Loucy (cell line): ENCODE measurements around the gene ZSCAN9.
A peak's percentile ranks its signal among the peaks of the same experiment; 100 is the strongest.

Source experiments
- H2AFZ ChIP-seq: fragments of 200-600 bp; sonication (generic); 2 replicates; pipeline ENCODE4 v1.6.0; 2016; ENCODE audit warnings: antibody characterized with exemption, mild to moderate bottlenecking, low read length, moderate library complexity
- H3F3A ChIP-seq: fragments of 200-600 bp; 2 replicates; pipeline ENCODE4 v1.6.0; 2016; ENCODE audit warnings: antibody characterized with exemption, low read depth, mild to moderate bottlenecking
- H3K27me3 ChIP-seq: fragments of 200-600 bp; sonication (generic); 2 replicates; pipeline ENCODE4 v1.6.1; 2014; ENCODE audit warnings: low read length, mild to moderate bottlenecking; ENCODE audit not compliant: insufficient read depth, poor library complexity, severe bottlenecking
- H3K36me3 ChIP-seq: fragments of 200-600 bp; sonication (generic); 2 replicates; pipeline ENCODE4 v1.6.1; 2016; ENCODE audit warnings: low read length; ENCODE audit not compliant: insufficient read depth
- H3K4me1 ChIP-seq: fragments of 200-600 bp; sonication (generic); 2 replicates; pipeline ENCODE4 v1.5.1; 2014; ENCODE audit warnings: low read length, mild to moderate bottlenecking; ENCODE audit not compliant: insufficient read depth, poor library complexity, severe bottlenecking
- H3K4me2 ChIP-seq: fragments of 200-600 bp; sonication (generic); 2 replicates; pipeline ENCODE4 v1.6.0; 2014; ENCODE audit warnings: antibody characterized with exemption, low read length, low read depth, mild to moderate bottlenecking; ENCODE audit not compliant: poor library complexity, severe bottlenecking
- H3K4me3 ChIP-seq: fragments of 200-600 bp; sonication (generic); 2 replicates; pipeline ENCODE4 v1.5.1; 2014; ENCODE audit warnings: low read length, mild to moderate bottlenecking, mixed read lengths; ENCODE audit not compliant: poor library complexity, severe bottlenecking
- H3K79me2 ChIP-seq: fragments of 200-600 bp; sonication (generic); 2 replicates; pipeline ENCODE4 v1.6.1; 2014; ENCODE audit warnings: low read length; ENCODE audit not compliant: insufficient read depth
- H3K9ac ChIP-seq: fragments of 200-600 bp; sonication (generic); 2 replicates; pipeline ENCODE4 v1.6.0; 2014; ENCODE audit warnings: mild to moderate bottlenecking, low read depth, low read length, moderate library complexity; ENCODE audit not compliant: poor library complexity, severe bottlenecking
- H3K9me2 ChIP-seq: fragments of 200-600 bp; sonication (generic); replicated peaks from 2 replicates; pipeline ENCODE4 v1.6.1; 2016; ENCODE audit warnings: low read depth, low read length, mixed read lengths
- H3K9me3 ChIP-seq: fragments of 200-600 bp; sonication (generic); 2 replicates; pipeline ENCODE4 v1.6.1; 2014; ENCODE audit warnings: mild to moderate bottlenecking, antibody characterized with exemption, low read length, low read depth; ENCODE audit not compliant: insufficient read depth
- H4K20me1 ChIP-seq: fragments of 200-600 bp; sonication (generic); 2 replicates; pipeline ENCODE4 v1.6.0; 2014; ENCODE audit warnings: antibody characterized with exemption, low read length, mild to moderate bottlenecking; ENCODE audit not compliant: insufficient read depth, poor library complexity, severe bottlenecking
- CTCF ChIP-seq: fragments of 200-600 bp; sonication (generic); conservative IDR thresholded peaks from 2 replicates; pipeline ENCODE4 v1.5.1; 2014; ENCODE audit warnings: mild to moderate bottlenecking, antibody characterized with exemption, low read length
- EZH2phosphoT487 ChIP-seq: fragments of 200-600 bp; IDR thresholded peaks from 2 replicates; pipeline ENCODE4 v1.6.1; 2018; ENCODE audit warnings: antibody characterized with exemption, mild to moderate bottlenecking, moderate library complexity, borderline replicate concordance

Gene ZSCAN9

DNA sequence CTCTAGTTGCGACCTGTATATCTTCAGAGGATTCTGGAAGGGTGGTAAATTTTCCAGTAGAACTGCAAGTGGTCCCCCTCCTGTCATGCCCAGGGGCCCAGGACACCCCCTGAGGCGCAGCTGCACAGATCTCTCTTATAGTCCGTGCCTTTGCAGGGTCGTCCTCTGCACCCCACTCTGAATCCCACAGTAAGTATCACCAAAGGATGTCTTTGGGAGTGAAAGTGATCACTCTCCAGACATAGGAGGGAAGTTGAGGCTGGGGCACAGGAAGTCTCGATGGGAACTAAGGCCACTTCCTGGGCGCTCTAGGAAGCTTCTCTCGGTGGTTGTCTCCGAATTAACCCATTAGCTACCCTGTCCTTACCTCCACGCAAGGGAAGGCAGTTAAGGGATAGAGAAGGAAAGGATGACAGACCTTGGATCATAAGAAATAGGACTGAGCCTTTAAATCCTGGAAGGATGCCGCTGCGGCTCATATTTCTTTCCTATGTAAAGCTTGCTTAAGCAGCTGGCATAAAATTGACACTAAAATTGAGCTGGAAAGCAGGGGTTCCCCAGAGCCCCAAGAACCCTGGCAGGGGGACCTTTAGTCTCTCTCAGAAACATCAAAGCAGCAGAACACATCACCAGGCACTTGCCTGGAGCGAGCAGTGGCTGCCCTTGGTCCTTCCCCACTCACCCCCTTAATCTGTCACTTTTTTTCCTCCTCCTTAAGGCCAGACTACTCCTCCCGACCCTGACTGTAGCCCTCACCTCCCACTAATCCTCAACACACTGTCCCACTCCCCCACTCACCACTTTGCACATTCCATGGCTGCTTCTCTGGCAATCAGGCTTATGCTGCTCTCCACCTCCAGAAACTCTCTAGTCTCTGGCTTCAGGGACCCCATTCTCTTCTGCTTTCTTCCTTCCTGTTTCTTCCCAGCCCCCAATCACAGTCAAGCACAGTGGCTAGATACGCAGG, 27.2 kb downstream of the ZSCAN9 start, which contains the start of gene ZKSCAN4:
Gene ZKSCAN4 (minus strand): TSS at position 261 of the 967 bp plus-strand sequence. CDS start 289 bp downstream, outside the sequence.
- peak within 1 kb of the TSS; percentile 99 for H3K4me3 ChIP-seq
- H3K9me3 ChIP-seq = no peaks in the 10 kb centered on the region
- H4K20me1 ChIP-seq = no peaks in the 10 kb centered on the region
- peaks cover 31% of the 10 kb centered on the region for H3K79me2 ChIP-seq
- no peaks in the 10 kb centered on the region for H3K36me3 ChIP-seq
- peak within 1 kb of the TSS; percentile 96 for H2AFZ ChIP-seq
- peak within 1 kb of the TSS; percentile 88 for H3K4me2 ChIP-seq
- no peaks in the 10 kb centered on the region for H3F3A ChIP-seq
- TF ChIP-seq CTCF = no peak
- TF ChIP-seq EZH2phosphoT487 = no peak
- no peaks in the 10 kb centered on the region for H3K27me3 ChIP-seq
- peak within 1 kb of the TSS; percentile 81 for H3K9ac ChIP-seq
- H3K9me2 ChIP-seq = no peaks in the 10 kb centered on the region
- peaks cover 21% of the 10 kb centered on the region for H3K4me1 ChIP-seq

DNA sequence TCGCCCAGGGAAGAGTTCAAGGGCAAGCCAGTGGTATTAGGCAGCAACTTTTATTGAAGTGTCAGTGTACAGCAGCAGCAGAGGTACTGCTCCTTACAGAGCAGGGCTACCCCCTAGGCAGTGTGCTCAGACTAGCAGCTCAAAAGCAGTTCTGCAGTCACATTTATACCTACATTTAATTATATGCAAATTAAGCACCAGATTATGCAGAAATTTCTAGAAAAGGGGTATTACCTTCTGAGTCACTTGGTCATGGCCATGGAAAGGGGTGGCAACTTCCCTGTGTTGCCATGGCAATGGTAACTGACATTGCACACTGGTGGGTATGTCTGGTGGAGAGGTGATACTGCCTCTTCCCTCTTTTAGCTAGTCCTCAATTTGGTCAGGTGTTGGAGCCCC, 29.0 kb downstream of the ZSCAN9 start:
- Histone ChIP-seq H3K27me3 (no peaks in the 10 kb centered on the region), H2AFZ (0 out of 2 replicates have a peak overlapping the region, but pooled peaks have one; percentile 24), H4K20me1 (no peaks in the 10 kb centered on the region), H3K9me2 (no peaks in the 10 kb centered on the region), H3K4me3 (no peak overlapping the region), H3K9me3 (no peaks in the 10 kb centered on the region), H3K4me2 (no peak overlapping the region), H3K4me1 (peaks cover 19% of the 10 kb centered on the region), H3K36me3 (no peaks in the 10 kb centered on the region), H3K79me2 (peaks cover 31% of the 10 kb centered on the region), H3K9ac (no peak overlapping the region), H3F3A (no peaks in the 10 kb centered on the region)
- TF ChIP-seq EZH2phosphoT487 (no peak), CTCF (no peak)

- H3K36me3 ChIP-seq = no peaks in the 10 kb centered on the region
- no peak overlapping the region for H3K4me3 ChIP-seq
- no peak for TF ChIP-seq EZH2phosphoT487
- TF ChIP-seq CTCF = no peak
- no peak overlapping the region for H2AFZ ChIP-seq
- no peaks in the 10 kb centered on the region for H3K27me3 ChIP-seq
- no peak overlapping the region for H3K4me2 ChIP-seq
- H4K20me1 ChIP-seq = no peaks in the 10 kb centered on the region
- no peaks in the 10 kb centered on the region for H3K9me2 ChIP-seq
- H3K79me2 ChIP-seq = peaks cover 4% of the 10 kb centered on the region
- no peaks in the 10 kb centered on the region for H3K9me3 ChIP-seq
- no peak overlapping the region for H3K9ac ChIP-seq
- no peaks in the 10 kb centered on the region for H3F3A ChIP-seq
- H3K4me1 ChIP-seq = peaks cover 9% of the 10 kb centered on the region
Measured at GRCh38 chr6:28257042-28257441, 32.0 kb downstream of the ZSCAN9 start.
